GM18909 (cell line): ENCODE data around the gene R3HDML.
"Not testable (repeated sequence)": the region's sequence is repeated elsewhere in the genome, so short reads cannot be mapped to it uniquely, and the experiment has no call there.

Source experiments
- ATAC-seq: cut with Tn5 transposase; IDR thresholded peaks from one replicate; pipeline ENCODE4 v1.9.1; 2021; ENCODE audit warnings: mild to moderate bottlenecking; ENCODE audit not compliant: unreplicated experiment, poor library complexity

The R3HDML gene

GRCh38 chr20:44326391-44327159, 10.3 kb upstream of the R3HDML start:
- no peak for ATAC-seq

GRCh38 chr20:44327748-44328147, 9.1 kb upstream of the R3HDML start:
- ATAC-seq: not testable (repeated sequence)

- ATAC-seq: no peak
Observed at GRCh38 chr20:44328428-44328827, 8.4 kb upstream of the R3HDML start.

- no peak for ATAC-seq
Observed at GRCh38 chr20:44331201-44331600, 5.6 kb upstream of the R3HDML start.

- ATAC-seq: no peak
Observed at GRCh38 chr20:44334306-44334705, 2.5 kb upstream of the R3HDML start.

- ATAC-seq: no peak
Observed at GRCh38 chr20:44334709-44335108, 2.1 kb upstream of the R3HDML start.

- no peak for ATAC-seq
Observed at GRCh38 chr20:44335675-44336074, 1.2 kb upstream of the R3HDML start.

- ATAC-seq: no peak
Observed at GRCh38 chr20:44336086-44336485, 757 bp upstream of the R3HDML start.

- ATAC-seq: no peak
Observed at GRCh38 chr20:44342248-44342647, 5.4 kb downstream of the R3HDML start.

GRCh38 chr20:44343162-44343675, 6.4 kb downstream of the R3HDML start:
- no peak for ATAC-seq

- no peak for ATAC-seq
Observed at GRCh38 chr20:44344723-44345122, 7.9 kb downstream of the R3HDML start.

GRCh38 chr20:44345147-44345546, 8.3 kb downstream of the R3HDML start:
- ATAC-seq: no peak

- not testable (repeated sequence) for ATAC-seq
Observed at GRCh38 chr20:44345941-44346340, 9.1 kb downstream of the R3HDML start.

GRCh38 chr20:44348168-44348659, 11.4 kb downstream of the R3HDML start:
- no peak for ATAC-seq

- no peak for ATAC-seq
Observed at GRCh38 chr20:44349349-44349748, 12.5 kb downstream of the R3HDML start.

GRCh38 chr20:44350567-44350966, 13.7 kb downstream of the R3HDML start:
- no peak for ATAC-seq

GRCh38 chr20:44354979-44355497, 18.2 kb downstream of the R3HDML start:
- no peak for ATAC-seq

GRCh38 chr20:44355498-44356352, 18.9 kb downstream of the R3HDML start, which contains the start of gene HNF4A:
Gene HNF4A (plus strand): TSS chr20:44355699. CDS start chr20:44355805, 106 bp downstream.
- no peak for ATAC-seq

- no peak for ATAC-seq
Observed at GRCh38 chr20:44356353-44356723, 19.5 kb downstream of the R3HDML start.

- no peak for ATAC-seq
Observed at GRCh38 chr20:44357020-44357419, 20.2 kb downstream of the R3HDML start.
